ENCODE results near the gene NCK2. TPM values are rescaled to one million over a fixed set of nuclear protein-coding genes. Genes with fewer than 3 reads are reported as not detected.

NCK2 gene
- total RNA-seq, 1 experiment from 2014 or later, result 75.4 TPM

DNA sequence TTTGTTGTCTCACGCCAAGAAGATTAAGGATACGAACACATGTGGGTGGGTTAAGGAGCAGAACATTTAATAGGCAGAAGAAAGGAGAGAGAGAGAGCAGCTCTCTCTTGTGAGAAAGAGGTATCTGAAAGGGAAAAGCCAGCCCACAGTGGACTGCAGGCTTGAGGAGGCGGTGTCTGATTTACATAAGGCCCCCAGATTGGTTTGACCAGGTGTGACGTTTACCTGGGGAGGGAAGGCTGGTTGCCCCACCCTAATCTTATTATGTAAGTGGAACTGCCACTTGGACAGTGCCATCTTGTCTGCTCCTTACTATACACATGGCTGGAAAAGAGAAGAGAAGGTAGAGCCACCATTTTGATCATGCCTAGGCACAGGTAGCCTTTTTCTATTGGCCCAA, 189.2 kb downstream of the NCK2 start:
- POLR2A ChIA-PET, result no interaction called here
- Mint-ChIP-seq H3K4me3 (no peak overlapping the region), H3K4me1 (peaks cover 3% of the 10 kb centered on the region; the same call in 1 of the 2 replicates), H3K27ac (no peak overlapping the region), H3K9me3 (peaks cover 25% of the 10 kb centered on the region), H3K36me3 (peaks cover 19% of the 10 kb centered on the region), H3K27me3 (ENCODE audit: low read depth) (no peaks in the 10 kb centered on the region; the same call in 1 of the 2 replicates)
- DNase-seq (ENCODE audit: low spot score), result no peak
- ATAC-seq, result no peak
- CTCF ChIA-PET, result no interaction called here
- TF ChIP-seq, protein P1, sequence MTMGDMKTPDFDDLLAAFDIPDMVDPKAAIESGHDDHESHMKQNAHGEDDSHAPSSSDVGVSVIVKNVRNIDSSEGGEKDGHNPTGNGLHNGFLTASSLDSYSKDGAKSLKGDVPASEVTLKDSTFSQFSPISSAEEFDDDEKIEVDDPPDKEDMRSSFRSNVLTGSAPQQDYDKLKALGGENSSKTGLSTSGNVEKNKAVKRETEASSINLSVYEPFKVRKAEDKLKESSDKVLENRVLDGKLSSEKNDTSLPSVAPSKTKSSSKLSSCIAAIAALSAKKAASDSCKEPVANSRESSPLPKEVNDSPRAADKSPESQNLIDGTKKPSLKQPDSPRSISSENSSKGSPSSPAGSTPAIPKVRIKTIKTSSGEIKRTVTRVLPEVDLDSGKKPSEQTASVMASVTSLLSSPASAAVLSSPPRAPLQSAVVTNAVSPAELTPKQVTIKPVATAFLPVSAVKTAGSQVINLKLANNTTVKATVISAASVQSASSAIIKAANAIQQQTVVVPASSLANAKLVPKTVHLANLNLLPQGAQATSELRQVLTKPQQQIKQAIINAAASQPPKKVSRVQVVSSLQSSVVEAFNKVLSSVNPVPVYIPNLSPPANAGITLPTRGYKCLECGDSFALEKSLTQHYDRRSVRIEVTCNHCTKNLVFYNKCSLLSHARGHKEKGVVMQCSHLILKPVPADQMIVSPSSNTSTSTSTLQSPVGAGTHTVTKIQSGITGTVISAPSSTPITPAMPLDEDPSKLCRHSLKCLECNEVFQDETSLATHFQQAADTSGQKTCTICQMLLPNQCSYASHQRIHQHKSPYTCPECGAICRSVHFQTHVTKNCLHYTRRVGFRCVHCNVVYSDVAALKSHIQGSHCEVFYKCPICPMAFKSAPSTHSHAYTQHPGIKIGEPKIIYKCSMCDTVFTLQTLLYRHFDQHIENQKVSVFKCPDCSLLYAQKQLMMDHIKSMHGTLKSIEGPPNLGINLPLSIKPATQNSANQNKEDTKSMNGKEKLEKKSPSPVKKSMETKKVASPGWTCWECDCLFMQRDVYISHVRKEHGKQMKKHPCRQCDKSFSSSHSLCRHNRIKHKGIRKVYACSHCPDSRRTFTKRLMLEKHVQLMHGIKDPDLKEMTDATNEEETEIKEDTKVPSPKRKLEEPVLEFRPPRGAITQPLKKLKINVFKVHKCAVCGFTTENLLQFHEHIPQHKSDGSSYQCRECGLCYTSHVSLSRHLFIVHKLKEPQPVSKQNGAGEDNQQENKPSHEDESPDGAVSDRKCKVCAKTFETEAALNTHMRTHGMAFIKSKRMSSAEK (CRISPR knock-in tag; IDR thresholded peaks at IDR 0.05; ENCODE audit: borderline replicate concordance), result no peak
- TF ChIP-seq JAZF1 (CRISPR knock-in tag; IDR thresholded peaks at IDR 0.05) (no peak), HMGA2 (CRISPR knock-in tag; IDR thresholded peaks at IDR 0.05) (no peak), ZBTB21 (CRISPR knock-in tag; IDR thresholded peaks at IDR 0.05; ENCODE audit: borderline replicate concordance) (no peak)
- TF ChIP-seq, protein P2, sequence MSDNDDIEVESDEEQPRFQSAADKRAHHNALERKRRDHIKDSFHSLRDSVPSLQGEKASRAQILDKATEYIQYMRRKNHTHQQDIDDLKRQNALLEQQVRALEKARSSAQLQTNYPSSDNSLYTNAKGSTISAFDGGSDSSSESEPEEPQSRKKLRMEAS (CRISPR knock-in tag; IDR thresholded peaks at IDR 0.05), result no peak
- TF ChIP-seq, protein P3, sequence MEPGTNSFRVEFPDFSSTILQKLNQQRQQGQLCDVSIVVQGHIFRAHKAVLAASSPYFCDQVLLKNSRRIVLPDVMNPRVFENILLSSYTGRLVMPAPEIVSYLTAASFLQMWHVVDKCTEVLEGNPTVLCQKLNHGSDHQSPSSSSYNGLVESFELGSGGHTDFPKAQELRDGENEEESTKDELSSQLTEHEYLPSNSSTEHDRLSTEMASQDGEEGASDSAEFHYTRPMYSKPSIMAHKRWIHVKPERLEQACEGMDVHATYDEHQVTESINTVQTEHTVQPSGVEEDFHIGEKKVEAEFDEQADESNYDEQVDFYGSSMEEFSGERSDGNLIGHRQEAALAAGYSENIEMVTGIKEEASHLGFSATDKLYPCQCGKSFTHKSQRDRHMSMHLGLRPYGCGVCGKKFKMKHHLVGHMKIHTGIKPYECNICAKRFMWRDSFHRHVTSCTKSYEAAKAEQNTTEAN (CRISPR knock-in tag; IDR thresholded peaks at IDR 0.05), result no peak
- TF ChIP-seq, protein P4, sequence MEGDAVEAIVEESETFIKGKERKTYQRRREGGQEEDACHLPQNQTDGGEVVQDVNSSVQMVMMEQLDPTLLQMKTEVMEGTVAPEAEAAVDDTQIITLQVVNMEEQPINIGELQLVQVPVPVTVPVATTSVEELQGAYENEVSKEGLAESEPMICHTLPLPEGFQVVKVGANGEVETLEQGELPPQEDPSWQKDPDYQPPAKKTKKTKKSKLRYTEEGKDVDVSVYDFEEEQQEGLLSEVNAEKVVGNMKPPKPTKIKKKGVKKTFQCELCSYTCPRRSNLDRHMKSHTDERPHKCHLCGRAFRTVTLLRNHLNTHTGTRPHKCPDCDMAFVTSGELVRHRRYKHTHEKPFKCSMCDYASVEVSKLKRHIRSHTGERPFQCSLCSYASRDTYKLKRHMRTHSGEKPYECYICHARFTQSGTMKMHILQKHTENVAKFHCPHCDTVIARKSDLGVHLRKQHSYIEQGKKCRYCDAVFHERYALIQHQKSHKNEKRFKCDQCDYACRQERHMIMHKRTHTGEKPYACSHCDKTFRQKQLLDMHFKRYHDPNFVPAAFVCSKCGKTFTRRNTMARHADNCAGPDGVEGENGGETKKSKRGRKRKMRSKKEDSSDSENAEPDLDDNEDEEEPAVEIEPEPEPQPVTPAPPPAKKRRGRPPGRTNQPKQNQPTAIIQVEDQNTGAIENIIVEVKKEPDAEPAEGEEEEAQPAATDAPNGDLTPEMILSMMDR (IDR thresholded peaks at IDR 0.05), result no peak
- TF ChIP-seq, protein P5, sequence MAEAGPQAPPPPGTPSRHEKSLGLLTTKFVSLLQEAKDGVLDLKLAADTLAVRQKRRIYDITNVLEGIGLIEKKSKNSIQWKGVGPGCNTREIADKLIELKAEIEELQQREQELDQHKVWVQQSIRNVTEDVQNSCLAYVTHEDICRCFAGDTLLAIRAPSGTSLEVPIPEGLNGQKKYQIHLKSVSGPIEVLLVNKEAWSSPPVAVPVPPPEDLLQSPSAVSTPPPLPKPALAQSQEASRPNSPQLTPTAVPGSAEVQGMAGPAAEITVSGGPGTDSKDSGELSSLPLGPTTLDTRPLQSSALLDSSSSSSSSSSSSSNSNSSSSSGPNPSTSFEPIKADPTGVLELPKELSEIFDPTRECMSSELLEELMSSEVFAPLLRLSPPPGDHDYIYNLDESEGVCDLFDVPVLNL (CRISPR knock-in tag; IDR thresholded peaks at IDR 0.05; ENCODE audit: borderline replicate concordance, low read depth), result no peak

DNA sequence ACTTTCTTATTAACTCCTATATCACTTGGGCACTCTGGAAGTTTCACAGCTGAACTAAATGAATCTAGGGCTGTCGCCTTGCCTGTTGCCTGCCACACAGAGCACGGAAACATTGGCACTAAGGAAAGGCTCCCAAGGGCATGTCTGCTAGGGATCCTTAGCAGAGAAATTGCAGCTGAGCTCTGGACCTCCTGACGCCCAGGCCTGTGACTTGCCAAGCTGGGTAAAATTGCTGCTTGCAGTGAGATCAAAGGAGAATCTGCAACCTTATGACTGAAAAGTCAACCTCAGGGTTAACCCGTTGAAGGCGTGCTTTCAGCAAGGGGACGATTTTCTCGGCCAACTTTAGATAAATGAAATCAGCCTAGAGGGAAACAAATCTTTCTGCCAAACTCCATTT, 189.8 kb downstream of the NCK2 start:
- POLR2A ChIA-PET, result no interaction called here
- ATAC-seq, result no peak
- DNase-seq (ENCODE audit: low spot score), result no peak
- H3K9me3 Mint-ChIP-seq, result peaks cover 31% of the 10 kb centered on the region
- no peak overlapping the region for H3K4me3 Mint-ChIP-seq
- peaks cover 22% of the 10 kb centered on the region for H3K36me3 Mint-ChIP-seq
- no peak overlapping the region for H3K27ac Mint-ChIP-seq
- H3K4me1 Mint-ChIP-seq, result peaks cover 3% of the 10 kb centered on the region; the same call in 1 of the 2 replicates
- CTCF ChIA-PET, result interaction anchor here (0.6 kb wide), 1 partner anchor 648 kb away, joined by 3 read pairs; no protein-coding TSS in a partner anchor
- H3K27me3 Mint-ChIP-seq (ENCODE audit: low read depth), result peaks cover 3% of the 10 kb centered on the region
- TF ChIP-seq, protein P1 (CRISPR knock-in tag; IDR thresholded peaks at IDR 0.05; ENCODE audit: borderline replicate concordance), result no peak
- TF ChIP-seq, protein P6, sequence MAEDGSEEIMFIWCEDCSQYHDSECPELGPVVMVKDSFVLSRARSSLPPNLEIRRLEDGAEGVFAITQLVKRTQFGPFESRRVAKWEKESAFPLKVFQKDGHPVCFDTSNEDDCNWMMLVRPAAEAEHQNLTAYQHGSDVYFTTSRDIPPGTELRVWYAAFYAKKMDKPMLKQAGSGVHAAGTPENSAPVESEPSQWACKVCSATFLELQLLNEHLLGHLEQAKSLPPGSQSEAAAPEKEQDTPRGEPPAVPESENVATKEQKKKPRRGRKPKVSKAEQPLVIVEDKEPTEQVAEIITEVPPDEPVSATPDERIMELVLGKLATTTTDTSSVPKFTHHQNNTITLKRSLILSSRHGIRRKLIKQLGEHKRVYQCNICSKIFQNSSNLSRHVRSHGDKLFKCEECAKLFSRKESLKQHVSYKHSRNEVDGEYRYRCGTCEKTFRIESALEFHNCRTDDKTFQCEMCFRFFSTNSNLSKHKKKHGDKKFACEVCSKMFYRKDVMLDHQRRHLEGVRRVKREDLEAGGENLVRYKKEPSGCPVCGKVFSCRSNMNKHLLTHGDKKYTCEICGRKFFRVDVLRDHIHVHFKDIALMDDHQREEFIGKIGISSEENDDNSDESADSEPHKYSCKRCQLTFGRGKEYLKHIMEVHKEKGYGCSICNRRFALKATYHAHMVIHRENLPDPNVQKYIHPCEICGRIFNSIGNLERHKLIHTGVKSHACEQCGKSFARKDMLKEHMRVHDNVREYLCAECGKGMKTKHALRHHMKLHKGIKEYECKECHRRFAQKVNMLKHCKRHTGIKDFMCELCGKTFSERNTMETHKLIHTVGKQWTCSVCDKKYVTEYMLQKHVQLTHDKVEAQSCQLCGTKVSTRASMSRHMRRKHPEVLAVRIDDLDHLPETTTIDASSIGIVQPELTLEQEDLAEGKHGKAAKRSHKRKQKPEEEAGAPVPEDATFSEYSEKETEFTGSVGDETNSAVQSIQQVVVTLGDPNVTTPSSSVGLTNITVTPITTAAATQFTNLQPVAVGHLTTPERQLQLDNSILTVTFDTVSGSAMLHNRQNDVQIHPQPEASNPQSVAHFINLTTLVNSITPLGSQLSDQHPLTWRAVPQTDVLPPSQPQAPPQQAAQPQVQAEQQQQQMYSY (CRISPR knock-in tag; IDR thresholded peaks at IDR 0.05), result no peak
- TF ChIP-seq, protein P7, sequence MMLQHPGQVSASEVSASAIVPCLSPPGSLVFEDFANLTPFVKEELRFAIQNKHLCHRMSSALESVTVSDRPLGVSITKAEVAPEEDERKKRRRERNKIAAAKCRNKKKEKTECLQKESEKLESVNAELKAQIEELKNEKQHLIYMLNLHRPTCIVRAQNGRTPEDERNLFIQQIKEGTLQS (CRISPR knock-in tag; conservative IDR thresholded peaks at IDR 0.05), result no peak
- no peak for TF ChIP-seq ZNF671 (CRISPR knock-in tag; IDR thresholded peaks at IDR 0.05)
- TF ChIP-seq, protein P8, sequence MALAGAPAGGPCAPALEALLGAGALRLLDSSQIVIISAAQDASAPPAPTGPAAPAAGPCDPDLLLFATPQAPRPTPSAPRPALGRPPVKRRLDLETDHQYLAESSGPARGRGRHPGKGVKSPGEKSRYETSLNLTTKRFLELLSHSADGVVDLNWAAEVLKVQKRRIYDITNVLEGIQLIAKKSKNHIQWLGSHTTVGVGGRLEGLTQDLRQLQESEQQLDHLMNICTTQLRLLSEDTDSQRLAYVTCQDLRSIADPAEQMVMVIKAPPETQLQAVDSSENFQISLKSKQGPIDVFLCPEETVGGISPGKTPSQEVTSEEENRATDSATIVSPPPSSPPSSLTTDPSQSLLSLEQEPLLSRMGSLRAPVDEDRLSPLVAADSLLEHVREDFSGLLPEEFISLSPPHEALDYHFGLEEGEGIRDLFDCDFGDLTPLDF (CRISPR knock-in tag; IDR thresholded peaks at IDR 0.05), result no peak

Data from WTC11 (cell line).